HUES64 (cell line): ENCODE results near the gene FAM53B.

ENCODE experiments used
- H3K27ac ChIP-seq: 2 replicates; pipeline ENCODE4 v1.7.0; 2013; ENCODE audit warnings: low read depth, low read length, inconsistent platforms
- H3K27me3 ChIP-seq: 2 replicates; pipeline ENCODE4 v1.6.1; 2013; ENCODE audit warnings: mild to moderate bottlenecking, low read length; ENCODE audit not compliant: insufficient read depth
- H3K36me3 ChIP-seq: 2 replicates; pipeline ENCODE4 v1.6.1; 2013; ENCODE audit warnings: mild to moderate bottlenecking, low read length; ENCODE audit not compliant: insufficient read depth
- H3K4me1 ChIP-seq: 2 replicates; pipeline ENCODE4 v1.6.1; 2013; ENCODE audit warnings: mild to moderate bottlenecking, low read length, moderate library complexity; ENCODE audit not compliant: insufficient read depth
- H3K4me3 ChIP-seq: 2 replicates; pipeline ENCODE4 v1.5.1; 2013; ENCODE audit warnings: mild to moderate bottlenecking, low read length, moderate library complexity
- H3K9ac ChIP-seq: 2 replicates; pipeline ENCODE4 v1.6.1; 2013; ENCODE audit warnings: mild to moderate bottlenecking, low read depth, low read length
- H3K9me3 ChIP-seq: 2 replicates; pipeline ENCODE4 v1.6.1; 2013; ENCODE audit warnings: low read depth, low read length; ENCODE audit not compliant: insufficient read depth
- WGBS: fragments of 150-250, 120-280 bp; methylation state at CpG from one replicate; pipeline ENCODE4 v1.1.7; 2013; ENCODE audit warnings: missing lambda C conversion rate; 5-methylcytosine and 5-hydroxymethylcytosine counted together

FAM53B gene

DNA sequence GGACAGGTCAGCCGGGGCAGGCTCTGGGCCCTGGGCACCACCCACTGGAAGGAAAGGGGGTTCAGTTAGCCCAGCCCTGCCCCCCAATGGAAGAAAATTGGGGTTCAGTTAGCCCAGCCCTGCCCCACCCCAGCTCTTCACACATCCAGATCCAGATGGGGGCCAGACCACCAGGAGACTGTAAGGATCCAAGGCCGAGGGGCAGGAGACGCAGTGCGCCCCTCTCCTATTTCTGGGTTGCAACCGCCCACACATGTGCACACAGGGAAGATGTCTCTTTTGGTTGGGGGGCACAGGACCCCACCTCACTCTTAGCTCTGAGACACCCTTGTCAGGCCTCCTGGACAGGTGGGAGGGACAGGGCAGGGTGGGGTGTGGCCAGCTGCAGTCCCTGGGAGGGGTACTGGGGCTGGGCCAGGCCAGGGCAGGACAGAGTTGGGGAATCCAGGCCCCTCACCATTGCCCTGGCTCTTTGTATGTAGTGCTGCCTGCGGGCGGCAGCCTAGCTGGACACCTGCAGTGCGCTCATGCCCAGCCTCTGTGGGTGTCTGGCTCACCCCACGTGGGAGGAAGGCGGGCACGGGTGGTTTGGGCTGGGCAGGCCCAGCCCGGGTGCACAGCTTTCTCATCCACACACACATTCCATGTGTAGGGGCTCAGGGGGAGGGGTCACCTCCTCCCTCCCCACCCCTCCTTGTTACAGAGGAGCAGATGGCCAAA is 141.4 kb downstream of the FAM53B start:
- no peak overlapping the region for H3K9ac ChIP-seq
- H3K36me3 ChIP-seq: no peaks in the 10 kb centered on the region
- no peaks in the 10 kb centered on the region for H3K4me1 ChIP-seq
- H3K27me3 ChIP-seq: no peaks in the 10 kb centered on the region
- H3K27ac ChIP-seq: no peak overlapping the region
- WGBS: 96% methylated on average over 12 of the region's 12 CpGs
- H3K9me3 ChIP-seq: no peaks in the 10 kb centered on the region
- no peak overlapping the region for H3K4me3 ChIP-seq

DNA sequence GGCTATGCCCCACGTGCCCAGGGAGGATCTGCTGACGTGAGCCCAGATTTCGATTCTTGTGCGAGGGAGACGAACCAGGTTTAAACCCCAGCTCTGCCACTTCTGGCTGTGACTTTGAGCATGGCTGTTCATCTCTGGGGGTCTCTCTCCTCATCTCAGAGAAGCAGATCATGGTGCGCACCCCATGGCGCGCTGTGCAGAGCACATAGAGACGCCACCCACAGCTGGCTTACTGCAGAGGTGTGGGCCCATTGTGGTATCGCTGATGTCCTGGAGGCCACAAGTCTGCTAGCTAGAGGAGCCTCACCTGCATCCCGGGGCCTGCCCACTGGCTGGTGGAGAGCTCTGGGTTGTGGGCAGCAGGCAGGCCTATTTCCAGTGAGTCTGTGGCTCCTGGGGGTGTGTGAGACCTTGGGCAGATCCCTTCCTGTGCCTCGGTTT is 142.0 kb downstream of the FAM53B start:
- no peaks in the 10 kb centered on the region for H3K27me3 ChIP-seq
- no peaks in the 10 kb centered on the region for H3K36me3 ChIP-seq
- H3K27ac ChIP-seq: no peak overlapping the region
- no peaks in the 10 kb centered on the region for H3K9me3 ChIP-seq
- H3K9ac ChIP-seq: no peak overlapping the region
- WGBS: 93% methylated on average over 12 of the region's 12 CpGs
- H3K4me3 ChIP-seq: no peak overlapping the region
- no peaks in the 10 kb centered on the region for H3K4me1 ChIP-seq

DNA sequence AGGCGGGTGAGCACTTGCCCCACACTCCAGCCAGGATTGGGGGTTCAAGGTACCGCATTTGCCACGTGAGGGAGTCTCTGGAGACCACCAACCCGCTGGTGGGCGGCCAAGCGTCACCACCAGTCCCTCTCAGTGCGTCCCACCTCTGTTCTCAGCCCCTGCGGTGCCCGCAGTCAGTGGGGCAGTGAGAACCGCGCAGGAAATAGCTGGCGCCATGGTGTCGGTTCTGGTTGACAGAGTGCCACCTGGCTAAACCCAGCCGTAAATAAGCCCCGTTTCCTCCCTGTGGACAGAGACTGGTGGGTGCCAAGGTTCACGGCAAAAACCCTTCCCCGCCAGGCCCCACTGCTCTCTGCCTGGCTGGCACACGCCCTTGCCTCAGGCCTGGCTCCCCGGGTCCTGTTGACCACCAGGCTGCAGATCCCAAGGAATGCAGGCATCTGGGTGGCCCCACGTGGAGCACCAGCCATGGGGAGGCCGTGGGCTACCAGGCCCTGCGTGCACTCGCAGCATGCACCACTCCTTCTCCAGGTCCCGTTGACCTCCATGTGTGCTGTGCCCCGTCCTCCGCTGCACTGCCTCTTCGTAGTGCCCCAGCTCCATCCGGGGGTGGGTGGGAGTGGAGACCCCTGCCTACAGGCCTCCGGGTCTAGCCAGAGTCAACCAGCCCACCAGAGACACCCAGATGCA is 142.6 kb downstream of the FAM53B start:
- 96% methylated on average over 29 of the region's 29 CpGs for WGBS
- no peaks in the 10 kb centered on the region for H3K4me1 ChIP-seq
- H3K4me3 ChIP-seq: no peak overlapping the region
- no peak overlapping the region for H3K9ac ChIP-seq
- no peaks in the 10 kb centered on the region for H3K36me3 ChIP-seq
- H3K9me3 ChIP-seq: no peaks in the 10 kb centered on the region
- no peaks in the 10 kb centered on the region for H3K27me3 ChIP-seq
- no peak overlapping the region for H3K27ac ChIP-seq

DNA sequence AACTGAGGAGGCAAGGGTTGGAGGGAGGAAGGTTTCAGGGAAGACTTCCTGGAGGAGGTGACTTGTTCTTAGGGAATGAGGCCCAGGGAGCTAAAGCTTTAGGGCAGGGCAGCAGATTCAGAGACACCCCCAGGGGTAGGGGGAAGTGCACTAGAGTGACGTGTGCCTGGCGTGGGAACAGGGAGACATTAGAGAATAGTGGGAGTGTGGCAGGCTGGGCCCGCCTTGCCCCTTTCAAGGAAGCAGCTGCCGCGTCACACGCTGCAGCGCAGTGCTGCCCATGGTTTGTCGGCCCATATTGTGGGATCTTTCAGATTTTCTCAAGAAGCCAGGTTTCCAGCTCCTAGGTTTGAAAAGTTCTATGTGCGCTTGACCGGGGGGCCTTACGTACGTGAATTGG is 143.2 kb downstream of the FAM53B start:
- Histone ChIP-seq H3K9ac (no peak overlapping the region), H3K4me3 (no peak overlapping the region), H3K36me3 (no peaks in the 10 kb centered on the region), H3K27me3 (no peaks in the 10 kb centered on the region), H3K9me3 (no peaks in the 10 kb centered on the region), H3K27ac (no peak overlapping the region), H3K4me1 (no peaks in the 10 kb centered on the region)
- WGBS: 95% methylated on average over 12 of the region's 12 CpGs

- 93% methylated on average over 18 of the region's 18 CpGs for whole genome bisulfite sequencing
- no peaks in the 10 kb centered on the region for H3K36me3 ChIP-seq
- no peaks in the 10 kb centered on the region for H3K27me3 ChIP-seq
- no peaks in the 10 kb centered on the region for H3K9me3 ChIP-seq
- no peak overlapping the region for H3K27ac ChIP-seq
- H3K9ac ChIP-seq: no peak overlapping the region
- no peak overlapping the region for H3K4me3 ChIP-seq
- no peaks in the 10 kb centered on the region for H3K4me1 ChIP-seq
Observed at GRCh38 chr10:124600051-124600880, 143.9 kb downstream of the FAM53B start.

- Histone ChIP-seq H3K27ac (no peak overlapping the region), H3K4me1 (no peaks in the 10 kb centered on the region), H3K36me3 (no peaks in the 10 kb centered on the region), H3K9ac (no peak overlapping the region), H3K9me3 (no peaks in the 10 kb centered on the region), H3K4me3 (no peak overlapping the region), H3K27me3 (no peaks in the 10 kb centered on the region)
- WGBS: 87% methylated on average over 7 of the region's 7 CpGs
Observed at GRCh38 chr10:124599588-124600050, 144.6 kb downstream of the FAM53B start.

DNA sequence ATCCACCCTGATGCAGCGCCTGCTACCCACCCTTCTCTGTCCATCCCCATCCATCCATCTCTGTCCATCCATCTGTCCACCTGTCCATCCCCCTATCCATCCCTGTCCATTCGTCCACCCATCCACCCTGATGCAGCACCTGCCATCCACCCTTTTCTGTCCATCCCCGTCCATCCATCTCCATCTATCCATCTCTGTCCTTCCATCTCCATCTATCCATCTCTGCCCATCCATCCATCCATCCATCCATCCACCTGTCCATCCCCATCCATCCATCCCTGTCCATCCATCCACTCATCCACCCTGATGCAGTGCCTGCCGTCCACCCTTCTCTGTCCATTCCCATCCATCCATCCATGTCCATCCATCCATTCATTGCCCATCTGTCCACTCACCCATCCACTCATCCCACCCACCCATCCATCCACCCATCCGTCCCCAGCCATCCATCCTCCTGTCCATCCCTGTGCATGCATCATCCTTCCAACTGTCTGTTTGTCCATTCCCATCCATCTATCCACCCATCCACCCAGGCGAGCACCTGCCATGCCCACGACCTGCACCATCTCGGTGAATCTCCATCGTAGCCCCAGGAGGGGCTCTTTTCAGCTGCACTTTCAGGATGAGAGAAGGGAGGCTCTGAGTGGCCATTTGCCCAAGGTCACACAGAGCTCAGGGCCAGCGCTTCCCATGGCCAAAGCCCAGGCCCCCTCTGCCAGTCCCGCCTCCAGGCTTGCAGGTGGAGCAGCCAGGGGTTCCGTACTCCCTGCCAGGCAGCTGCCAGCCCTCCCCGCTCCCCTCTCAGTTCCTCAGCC is 145.2 kb downstream of the FAM53B start:
- WGBS: 92% methylated on average over 13 of the region's 13 CpGs
- H3K9me3 ChIP-seq: no peaks in the 10 kb centered on the region
- H3K27me3 ChIP-seq: no peaks in the 10 kb centered on the region
- no peak overlapping the region for H3K4me3 ChIP-seq
- no peak overlapping the region for H3K27ac ChIP-seq
- H3K9ac ChIP-seq: no peak overlapping the region
- no peaks in the 10 kb centered on the region for H3K36me3 ChIP-seq
- H3K4me1 ChIP-seq: no peaks in the 10 kb centered on the region

DNA sequence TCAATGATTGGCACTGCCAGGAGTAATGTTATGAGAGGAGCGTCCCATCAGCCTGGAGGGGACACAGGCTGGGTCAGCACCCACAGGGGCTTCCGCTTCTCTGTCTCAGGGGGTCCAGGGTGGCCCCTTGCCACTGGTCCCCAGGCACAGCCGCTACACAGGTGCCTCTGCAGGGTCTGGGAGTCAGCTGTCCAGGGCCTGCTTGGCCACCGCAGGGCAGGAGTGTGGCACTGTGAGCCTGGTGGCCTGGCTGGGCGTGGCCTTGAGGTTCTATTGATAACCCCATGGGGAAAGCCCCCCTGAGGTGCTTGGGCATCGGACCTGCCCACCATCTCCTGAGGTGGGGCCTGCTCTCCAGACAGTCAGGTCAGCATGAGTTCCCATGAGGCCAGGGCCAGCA is 146.0 kb downstream of the FAM53B start:
- no peaks in the 10 kb centered on the region for H3K36me3 ChIP-seq
- H3K4me3 ChIP-seq: no peak overlapping the region
- no peak overlapping the region for H3K9ac ChIP-seq
- H3K9me3 ChIP-seq: no peaks in the 10 kb centered on the region
- 85% methylated on average over 6 of the region's 6 CpGs for WGBS
- no peaks in the 10 kb centered on the region for H3K4me1 ChIP-seq
- no peaks in the 10 kb centered on the region for H3K27me3 ChIP-seq
- no peak overlapping the region for H3K27ac ChIP-seq

- Histone ChIP-seq H3K27ac (no peak overlapping the region), H3K27me3 (no peaks in the 10 kb centered on the region), H3K36me3 (no peaks in the 10 kb centered on the region), H3K4me3 (no peak overlapping the region), H3K9me3 (no peaks in the 10 kb centered on the region), H3K9ac (no peak overlapping the region), H3K4me1 (no peaks in the 10 kb centered on the region)
- 93% methylated on average over 10 of the region's 10 CpGs for WGBS
Observed at GRCh38 chr10:124597846-124598165, 146.4 kb downstream of the FAM53B start.

GRCh38 chr10:124596962-124597845 is 147.0 kb downstream of the FAM53B start:
- Histone ChIP-seq H3K27ac (no peak overlapping the region), H3K4me1 (no peaks in the 10 kb centered on the region), H3K4me3 (no peak overlapping the region), H3K27me3 (no peaks in the 10 kb centered on the region), H3K36me3 (no peaks in the 10 kb centered on the region), H3K9ac (no peak overlapping the region), H3K9me3 (no peaks in the 10 kb centered on the region)
- WGBS: 95% methylated on average over 21 of the region's 21 CpGs
